Astrocyte (in vitro differentiated cells and primary cell): ENCODE results near the gene NDOR1. TPM values are rescaled to one million over a fixed set of nuclear protein-coding genes. Genes with fewer than 3 reads are reported as not detected.

Experiments
- DNase-seq: peaks from one replicate; pipeline ENCODE4 v3.0.0-alpha.2; 2010; ENCODE audit warnings: low read depth
- FAIRE-seq: peaks from 2 replicates; lab custom pipeline; 2011; peaks lifted over from hg19 to GRCh38; lab: Jason Lieb, UNC
- H2AFZ ChIP-seq: 2 replicates; pipeline ENCODE4 v1.6.0; 2012; ENCODE audit warnings: low read depth, low read length, inconsistent platforms
- H3K27ac ChIP-seq: 2 replicates; pipeline ENCODE4 v1.5.1; 2011; ENCODE audit warnings: low read depth, low read length, inconsistent platforms
- H3K27me3 ChIP-seq: 2 replicates; pipeline ENCODE4 v1.6.0; 2011; ENCODE audit warnings: low read length, inconsistent platforms; ENCODE audit not compliant: insufficient read depth
- H3K36me3 ChIP-seq: 2 replicates; pipeline ENCODE4 v1.5.1; 2011; ENCODE audit warnings: low read length, inconsistent platforms; ENCODE audit not compliant: insufficient read depth
- H3K4me1 ChIP-seq: 2 replicates; pipeline ENCODE4 v1.5.1; 2011; ENCODE audit warnings: low read length, inconsistent platforms; ENCODE audit not compliant: insufficient read depth
- H3K4me2 ChIP-seq: 2 replicates; pipeline ENCODE4 v1.6.0; 2012; ENCODE audit warnings: low read length, inconsistent platforms
- H3K4me3 ChIP-seq: 2 replicates; pipeline ENCODE4 v1.5.1; 2011; ENCODE audit warnings: low read depth, mild to moderate bottlenecking, low read length, inconsistent platforms; ENCODE audit not compliant: insufficient read depth
- H3K79me2 ChIP-seq: 2 replicates; pipeline ENCODE4 v1.6.0; 2012; ENCODE audit warnings: mild to moderate bottlenecking, low read length, inconsistent platforms; ENCODE audit not compliant: insufficient read depth
- H3K9ac ChIP-seq: 2 replicates; pipeline ENCODE4 v1.6.0; 2012; ENCODE audit warnings: mild to moderate bottlenecking, low read length, inconsistent platforms
- H3K9me3 ChIP-seq: 2 replicates; pipeline ENCODE4 v1.5.1; 2012; ENCODE audit warnings: low read depth, mild to moderate bottlenecking, low read length, inconsistent platforms; ENCODE audit not compliant: insufficient read depth
- H4K20me1 ChIP-seq: 2 replicates; pipeline ENCODE4 v1.6.0; 2012; ENCODE audit warnings: low read length, inconsistent platforms; ENCODE audit not compliant: insufficient read depth
- H3K27ac Mint-ChIP-seq: one replicate; pipeline ENCODE4 v1.8.0; 2021; ENCODE audit warnings: mild to moderate bottlenecking, mixed read lengths; ENCODE audit not compliant: unreplicated experiment
- H3K27me3 Mint-ChIP-seq: one replicate; pipeline ENCODE4 v1.8.0; 2021; ENCODE audit warnings: low read depth, mixed read lengths; ENCODE audit not compliant: unreplicated experiment
- H3K36me3 Mint-ChIP-seq: one replicate; pipeline ENCODE4 v1.8.0; 2021; ENCODE audit warnings: low read depth, mixed read lengths; ENCODE audit not compliant: unreplicated experiment
- H3K4me1 Mint-ChIP-seq: one replicate; pipeline ENCODE4 v1.8.0; 2021; ENCODE audit warnings: low read depth, mixed read lengths; ENCODE audit not compliant: unreplicated experiment
- H3K4me3 Mint-ChIP-seq: one replicate; pipeline ENCODE4 v1.8.0; 2021; ENCODE audit warnings: mild to moderate bottlenecking, moderate library complexity, mixed read lengths; ENCODE audit not compliant: unreplicated experiment
- H3K9me3 Mint-ChIP-seq: one replicate; pipeline ENCODE4 v1.8.0; 2021; ENCODE audit warnings: mild to moderate bottlenecking, mixed read lengths; ENCODE audit not compliant: unreplicated experiment
- EZH2 ChIP-seq: IDR thresholded peaks from 2 replicates; pipeline ENCODE4 v1.6.1; 2012; ENCODE audit warnings: mild to moderate bottlenecking, low read length, inconsistent platforms; ENCODE audit not compliant: insufficient read depth
- total RNA-seq: library from RNA; stranded (reverse); gene quantifications from 2 replicates; pipeline ENCODE4 v1.2.1, GENCODE V29; 2021
- TF ChIP-seq, protein P1 (sequence below): IDR thresholded peaks from 2 replicates; pipeline ENCODE4 v1.5.1; 2011; ENCODE audit warnings: low read depth, mild to moderate bottlenecking, inconsistent platforms, low read length, moderate library complexity; ENCODE audit not compliant: insufficient read depth

NDOR1 gene
- total RNA-seq, 1 donor from 2014 or later = 14.5 TPM

DNA sequence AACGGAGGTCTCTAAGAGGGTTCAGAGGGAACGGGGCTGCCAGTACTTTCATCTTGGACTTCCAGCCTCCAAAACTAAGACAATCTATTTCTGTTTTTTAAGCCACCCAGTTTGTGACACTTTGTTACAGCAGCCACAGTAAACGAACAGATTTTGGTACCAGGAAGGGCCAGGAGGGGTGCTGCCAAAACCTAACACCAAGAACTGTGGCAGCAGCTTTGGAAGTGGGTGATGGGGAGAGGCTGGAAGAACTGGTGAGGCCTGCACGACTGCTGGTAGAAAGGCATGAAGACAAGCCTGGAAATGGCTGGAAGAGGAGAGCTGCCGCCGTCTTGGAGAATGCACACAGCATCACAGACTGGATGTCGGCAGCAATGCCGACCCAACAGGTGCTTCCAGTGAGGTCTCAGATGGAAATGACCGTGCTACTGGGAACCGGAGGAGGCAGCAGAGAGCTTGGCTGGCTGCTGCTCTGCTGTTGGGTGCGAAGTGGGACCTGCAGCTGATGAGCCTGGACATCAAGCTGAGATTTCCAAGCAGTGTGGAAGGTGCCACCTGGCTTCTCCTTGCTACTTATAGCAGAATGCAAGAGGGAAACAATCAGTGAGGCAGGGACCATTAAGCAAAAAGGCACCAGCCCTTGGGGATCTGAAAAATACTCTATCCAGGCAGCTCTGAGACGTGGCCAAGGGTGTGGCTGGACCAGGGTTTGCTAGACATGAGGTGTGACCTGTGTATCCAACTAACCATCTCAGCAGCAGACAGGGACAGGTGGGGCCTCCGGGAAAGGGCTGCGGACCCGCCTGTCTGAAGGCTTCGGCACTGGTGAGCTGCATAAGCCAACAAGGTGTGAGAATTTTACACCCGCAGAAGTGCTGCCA is 29.0 kb upstream of the NDOR1 start:
- no peak overlapping the region for H3K4me3 Mint-ChIP-seq
- peaks cover 11% of the 10 kb centered on the region for H3K36me3 Mint-ChIP-seq
- Histone ChIP-seq H3K79me2 (no peaks in the 10 kb centered on the region), H3K36me3 (peaks cover 3% of the 10 kb centered on the region), H3K4me1 (no peaks in the 10 kb centered on the region), H3K4me2 (no peak overlapping the region), H4K20me1 (peaks cover 21% of the 10 kb centered on the region), H3K9ac (no peak overlapping the region), H3K4me3 (no peak overlapping the region), H3K27ac (no peak overlapping the region), H3K9me3 (no peaks in the 10 kb centered on the region), H2AFZ (no peak overlapping the region), H3K27me3 (peaks cover 4% of the 10 kb centered on the region)
- FAIRE-seq = no peak
- H3K27me3 Mint-ChIP-seq = peaks cover 2% of the 10 kb centered on the region
- no peak overlapping the region for H3K27ac Mint-ChIP-seq
- no peaks in the 10 kb centered on the region for H3K4me1 Mint-ChIP-seq
- no peak for TF ChIP-seq EZH2
- TF ChIP-seq, protein P1, sequence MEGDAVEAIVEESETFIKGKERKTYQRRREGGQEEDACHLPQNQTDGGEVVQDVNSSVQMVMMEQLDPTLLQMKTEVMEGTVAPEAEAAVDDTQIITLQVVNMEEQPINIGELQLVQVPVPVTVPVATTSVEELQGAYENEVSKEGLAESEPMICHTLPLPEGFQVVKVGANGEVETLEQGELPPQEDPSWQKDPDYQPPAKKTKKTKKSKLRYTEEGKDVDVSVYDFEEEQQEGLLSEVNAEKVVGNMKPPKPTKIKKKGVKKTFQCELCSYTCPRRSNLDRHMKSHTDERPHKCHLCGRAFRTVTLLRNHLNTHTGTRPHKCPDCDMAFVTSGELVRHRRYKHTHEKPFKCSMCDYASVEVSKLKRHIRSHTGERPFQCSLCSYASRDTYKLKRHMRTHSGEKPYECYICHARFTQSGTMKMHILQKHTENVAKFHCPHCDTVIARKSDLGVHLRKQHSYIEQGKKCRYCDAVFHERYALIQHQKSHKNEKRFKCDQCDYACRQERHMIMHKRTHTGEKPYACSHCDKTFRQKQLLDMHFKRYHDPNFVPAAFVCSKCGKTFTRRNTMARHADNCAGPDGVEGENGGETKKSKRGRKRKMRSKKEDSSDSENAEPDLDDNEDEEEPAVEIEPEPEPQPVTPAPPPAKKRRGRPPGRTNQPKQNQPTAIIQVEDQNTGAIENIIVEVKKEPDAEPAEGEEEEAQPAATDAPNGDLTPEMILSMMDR = peak; percentile 51
- DNase-seq = no peak
- no peaks in the 10 kb centered on the region for H3K9me3 Mint-ChIP-seq

DNA sequence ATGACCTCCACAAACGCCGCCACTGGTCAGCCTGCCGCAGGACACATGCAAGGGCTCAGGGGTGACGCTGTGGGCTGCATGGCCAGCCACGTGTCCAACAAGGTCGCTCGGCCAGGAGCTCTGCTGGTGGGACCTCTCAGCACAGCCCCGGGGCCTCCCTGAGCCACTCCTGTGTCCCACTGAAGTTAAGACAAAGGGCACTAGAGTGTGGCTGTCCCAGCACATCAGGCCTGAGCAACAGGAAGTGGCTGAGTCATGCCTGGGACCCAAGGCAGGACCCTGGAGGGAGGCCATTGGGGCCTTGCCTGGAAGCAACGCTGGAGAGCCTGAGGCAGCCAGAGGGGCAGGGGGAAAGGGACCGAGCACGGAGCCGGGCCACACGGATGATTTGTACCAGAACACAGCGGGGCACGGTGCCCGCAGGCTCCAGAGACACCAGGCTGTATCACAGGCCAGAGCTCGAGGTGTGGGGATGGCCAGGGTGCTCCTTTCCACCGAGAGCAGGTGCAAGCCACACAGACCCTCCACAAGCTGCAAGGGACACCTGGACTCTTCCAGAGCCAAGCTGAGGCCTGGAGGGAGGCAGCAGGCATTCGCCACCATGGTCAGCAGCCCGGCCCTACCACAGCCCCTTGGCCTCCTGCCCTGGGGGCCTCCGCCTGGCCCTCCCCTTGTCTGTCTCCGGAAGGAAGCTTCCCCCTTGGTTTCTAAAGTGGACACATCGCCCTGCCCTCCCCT is 27.1 kb upstream of the NDOR1 start:
- no peak overlapping the region for H3K4me2 ChIP-seq
- no peaks in the 10 kb centered on the region for H3K4me1 Mint-ChIP-seq
- no peak overlapping the region for H3K27ac Mint-ChIP-seq
- H3K4me3 ChIP-seq = no peak overlapping the region
- peaks cover 5% of the 10 kb centered on the region for H3K36me3 ChIP-seq
- no peaks in the 10 kb centered on the region for H3K79me2 ChIP-seq
- H3K36me3 Mint-ChIP-seq = peaks cover 15% of the 10 kb centered on the region
- no peaks in the 10 kb centered on the region for H3K4me1 ChIP-seq
- H3K9ac ChIP-seq = no peak overlapping the region
- H3K4me3 Mint-ChIP-seq = no peak overlapping the region
- DNase-seq (no peak), FAIRE-seq (no peak)
- TF ChIP-seq, protein P1 = no peak
- no peak for TF ChIP-seq EZH2
- H3K27me3 Mint-ChIP-seq = no peaks in the 10 kb centered on the region
- H4K20me1 ChIP-seq = peaks cover 21% of the 10 kb centered on the region
- H3K27ac ChIP-seq = no peak overlapping the region
- no peaks in the 10 kb centered on the region for H3K9me3 Mint-ChIP-seq
- H2AFZ ChIP-seq = no peak overlapping the region
- H3K9me3 ChIP-seq = no peaks in the 10 kb centered on the region
- no peaks in the 10 kb centered on the region for H3K27me3 ChIP-seq
